Breast epithelium (tissue), 4 donors: ENCODE results near the gene PROM2. TPM values are rescaled to one million over a fixed set of nuclear protein-coding genes. Genes with fewer than 3 reads are reported as not detected.

Experiments
- DNase-seq, 2 donors: peaks; one replicate each; pipeline ENCODE4 v3.0.0-alpha.2; 2019; ENCODE audit warnings: low spot score in 2 of 2
- H3K27ac ChIP-seq, 2 donors: fragments of 200-600 bp; sonication (generic) in 1 of 2; one replicate each; pipeline ENCODE4 v1.5.1; 2016 to 2019; ENCODE audit warnings: mild to moderate bottlenecking in 1 of 2
- H3K27me3 ChIP-seq, 2 donors: fragments of 200-600 bp; sonication (generic) in 1 of 2; one replicate each; pipeline versions ENCODE4 v1.5.1 to v1.6.0; 2017 to 2019; ENCODE audit warnings: control low read depth in 1 of 2, mild to moderate bottlenecking in 1 of 2
- H3K36me3 ChIP-seq: fragments of 200-600 bp; one replicate; pipeline ENCODE4 v1.5.1; 2019
- H3K4me1 ChIP-seq, 2 donors: fragments of 200-600 bp; sonication (generic); one replicate each; pipeline ENCODE4 v1.5.1; 2016 to 2019; ENCODE audit warnings: control low read depth in 1 of 2
- H3K4me3 ChIP-seq, 3 donors: fragments of 200-600 bp; sonication (generic); 1 replicate in 2 of 3; 2 replicates in 1 of 3; pipeline ENCODE4 v1.5.1; 2016 to 2019; ENCODE audit warnings: mild to moderate bottlenecking in 3 of 3, moderate library complexity in 2 of 3
- H3K9me3 ChIP-seq, 2 donors: fragments of 200-600 bp; sonication (generic) in 1 of 2; one replicate each; pipeline ENCODE4 v1.5.1; 2016 to 2019; ENCODE audit warnings: control low read depth in 1 of 2
- POLR2A ChIP-seq: fragments of 450-650 bp; IDR thresholded peaks from one replicate; pipeline ENCODE4 v1.6.1; 2016; ENCODE audit warnings: antibody characterized with exemption, mild to moderate bottlenecking, moderate library complexity
- POLR2AphosphoS5 ChIP-seq, 3 donors: sonication (generic); formaldehyde crosslinking; IDR thresholded peaks; one replicate each; pipeline ENCODE4 v1.6.1; 2017; ENCODE audit warnings: antibody characterized with exemption in 3 of 3
- intact Hi-C: fragments of 100-400 bp; cut with DNase I; formaldehyde crosslinking; loops from one replicate; pipeline ENCODE4 v1.15.1; 2023; ENCODE audit warnings: low total_unique reads
- total RNA-seq, 3 donors: library from RNA; depleted of rRNA; stranded (reverse); fragments of >200 nt; gene quantifications; one replicate each; pipeline ENCODE4 v1.1.0, GENCODE V29; 2016
- TF ChIP-seq, protein P1 (sequence below), 3 donors: fragments of 450-650 bp; IDR thresholded peaks; one replicate each; pipeline ENCODE4 v1.5.1; 2016 to 2017; ENCODE audit warnings: antibody characterized with exemption in 3 of 3, mild to moderate bottlenecking in 3 of 3, moderate library complexity in 3 of 3

PROM2 gene
- total RNA-seq, 3 donors from 2014 or later = 1.4 to 48.8 (median 47.7) TPM

DNA sequence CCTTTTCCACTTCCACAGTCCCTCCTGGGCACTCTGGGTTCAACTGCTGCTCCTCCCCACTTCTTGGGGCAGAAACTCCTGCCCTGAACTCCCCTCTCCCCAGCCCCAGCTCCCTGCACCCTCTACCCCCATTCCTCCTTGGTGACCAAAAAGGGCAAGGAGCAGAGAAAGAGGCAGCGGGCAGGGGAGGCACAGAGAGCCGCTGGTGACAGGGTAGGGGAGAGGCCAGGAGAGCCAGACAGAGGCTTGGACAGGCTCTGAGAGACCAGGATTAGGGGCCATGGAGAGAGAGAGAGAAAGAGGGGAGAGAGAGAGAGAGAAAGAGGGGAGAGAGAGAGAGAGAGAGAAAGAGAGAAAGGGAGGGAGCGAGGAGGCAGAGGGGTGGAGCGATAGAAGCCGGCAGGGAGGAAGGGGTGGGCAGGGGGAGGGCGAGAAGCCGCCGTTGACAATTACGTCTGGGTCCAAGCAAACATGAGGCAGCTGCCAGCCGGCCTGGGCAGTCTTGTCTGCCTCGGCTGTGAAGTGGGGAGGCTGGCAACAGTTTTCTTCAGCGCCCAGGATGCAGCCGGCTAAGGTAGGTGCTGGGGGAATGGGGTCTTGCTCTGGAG is 22.7 kb downstream of the PROM2 start, which contains the start of gene KCNIP3:
KCNIP3 (plus strand) TSS at position 468 of the 608 bp plus-strand sequence; CDS start at position 560, 92 bp downstream.
- Histone ChIP-seq H3K36me3 (no peaks in the 10 kb centered on the region), H3K27me3 (no peaks in the 10 kb centered on the region), H3K27ac (peak within 1 kb of the TSS; percentile 19 to 55), H3K4me3 (peak within 1 kb of the TSS in 2 of 3 donors; percentile 47 to 60), H3K4me1 (peaks cover 0 to 4% of the 10 kb centered on the region in 2 donors), H3K9me3 (no peaks in the 10 kb centered on the region)
- intact Hi-C loops = no loop called here
- DNase-seq = peak in 1 of 2 donors; percentile 80
- TF ChIP-seq POLR2A (no peak), POLR2AphosphoS5 (IDR thresholded peaks at IDR 0.05) (no peak)
- TF ChIP-seq, protein P1, sequence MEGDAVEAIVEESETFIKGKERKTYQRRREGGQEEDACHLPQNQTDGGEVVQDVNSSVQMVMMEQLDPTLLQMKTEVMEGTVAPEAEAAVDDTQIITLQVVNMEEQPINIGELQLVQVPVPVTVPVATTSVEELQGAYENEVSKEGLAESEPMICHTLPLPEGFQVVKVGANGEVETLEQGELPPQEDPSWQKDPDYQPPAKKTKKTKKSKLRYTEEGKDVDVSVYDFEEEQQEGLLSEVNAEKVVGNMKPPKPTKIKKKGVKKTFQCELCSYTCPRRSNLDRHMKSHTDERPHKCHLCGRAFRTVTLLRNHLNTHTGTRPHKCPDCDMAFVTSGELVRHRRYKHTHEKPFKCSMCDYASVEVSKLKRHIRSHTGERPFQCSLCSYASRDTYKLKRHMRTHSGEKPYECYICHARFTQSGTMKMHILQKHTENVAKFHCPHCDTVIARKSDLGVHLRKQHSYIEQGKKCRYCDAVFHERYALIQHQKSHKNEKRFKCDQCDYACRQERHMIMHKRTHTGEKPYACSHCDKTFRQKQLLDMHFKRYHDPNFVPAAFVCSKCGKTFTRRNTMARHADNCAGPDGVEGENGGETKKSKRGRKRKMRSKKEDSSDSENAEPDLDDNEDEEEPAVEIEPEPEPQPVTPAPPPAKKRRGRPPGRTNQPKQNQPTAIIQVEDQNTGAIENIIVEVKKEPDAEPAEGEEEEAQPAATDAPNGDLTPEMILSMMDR (IDR thresholded peaks at IDR 0.05) = no peak

DNA sequence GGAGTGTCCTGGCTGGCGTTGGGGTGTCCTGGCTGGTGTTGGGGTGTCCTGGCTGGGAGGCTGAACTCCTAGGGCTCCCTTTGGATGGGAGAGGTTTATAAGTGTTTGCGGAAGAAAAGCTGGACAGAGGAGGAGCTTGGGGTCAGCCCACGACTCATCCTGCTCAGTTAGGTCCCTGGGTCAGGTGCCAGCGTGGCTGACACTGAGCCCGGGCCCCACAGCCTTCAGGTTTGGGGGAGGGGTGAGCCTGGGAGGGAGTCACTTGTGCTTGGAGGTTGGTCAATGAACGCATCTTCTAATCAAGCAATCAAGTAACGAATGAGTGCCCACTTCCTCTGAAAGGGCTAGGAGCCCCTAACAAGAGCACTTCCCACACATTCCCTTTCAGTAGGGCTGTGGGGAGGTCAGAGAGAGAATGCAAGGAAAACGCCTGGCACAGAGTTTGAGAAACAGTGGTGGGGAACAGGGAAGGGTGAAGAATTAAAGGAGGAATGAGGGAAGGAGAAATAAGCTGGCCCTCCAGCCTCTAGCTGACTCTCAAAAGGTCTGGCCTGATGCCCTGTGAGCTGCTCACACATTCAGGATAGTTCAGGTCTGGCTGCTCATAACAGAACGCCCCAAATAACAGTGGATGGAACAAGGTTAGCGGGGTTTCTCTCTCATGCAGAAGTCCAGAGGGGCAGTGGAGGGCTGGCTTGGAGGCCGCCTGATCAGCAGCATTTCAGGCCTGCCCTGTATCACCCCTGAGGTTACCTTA is 23.6 kb downstream of the PROM2 start:
- intact Hi-C loops = no loop called here

DNA sequence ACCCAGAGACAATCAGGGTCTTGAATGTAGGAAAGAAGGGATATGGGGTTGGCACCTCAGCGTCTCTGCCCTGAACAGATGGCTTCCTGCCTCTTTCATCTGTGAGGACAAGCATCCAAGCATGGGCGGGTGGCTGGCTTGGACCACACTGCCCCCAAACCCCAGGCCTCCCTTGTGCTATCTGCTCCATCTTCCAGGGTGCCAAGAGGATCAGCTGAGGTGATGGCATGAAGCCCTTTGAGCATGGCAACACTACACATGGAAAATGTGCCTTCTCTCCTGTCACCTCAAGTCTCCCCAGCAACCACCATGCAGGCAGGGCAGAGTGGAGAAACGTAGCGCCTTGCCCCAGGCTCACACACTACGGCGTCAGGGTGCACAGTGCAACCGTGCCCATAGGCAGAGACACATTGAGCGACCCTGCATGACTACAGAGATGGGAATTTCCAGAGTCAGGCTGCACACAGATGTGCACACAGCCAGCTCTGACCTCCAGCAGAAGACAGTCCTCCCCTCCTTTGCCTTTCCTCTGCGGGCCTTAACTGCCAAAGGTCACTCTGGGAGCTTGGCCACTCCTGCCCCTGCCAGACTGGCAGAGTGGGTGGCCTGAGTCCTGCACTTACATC is 24.4 kb downstream of the PROM2 start:
- Histone ChIP-seq H3K27ac (no peak overlapping the region), H3K4me1 (peaks cover 0 to 4% of the 10 kb centered on the region in 2 donors), H3K4me3 (no peak overlapping the region), H3K27me3 (no peaks in the 10 kb centered on the region), H3K36me3 (no peaks in the 10 kb centered on the region), H3K9me3 (no peaks in the 10 kb centered on the region)
- intact Hi-C loops = no loop called here
- TF ChIP-seq, protein P1 (IDR thresholded peaks at IDR 0.05) = no peak
- no peak for TF ChIP-seq POLR2A
- TF ChIP-seq POLR2AphosphoS5 (IDR thresholded peaks at IDR 0.05) = no peak
- DNase-seq = no peak

More for the DNA sequence above, 23.6 kb downstream of the PROM2 start:
- Histone ChIP-seq H3K9me3 (no peaks in the 10 kb centered on the region), H3K4me1 (peaks cover 0 to 4% of the 10 kb centered on the region in 2 donors), H3K4me3 (peak overlapping the region in 2 of 3 donors; percentile 47 to 60), H3K27ac (peak overlapping the region; percentile 19 to 55), H3K36me3 (no peaks in the 10 kb centered on the region), H3K27me3 (no peaks in the 10 kb centered on the region)
- TF ChIP-seq POLR2A (no peak), POLR2AphosphoS5 (IDR thresholded peaks at IDR 0.05) (no peak)
- TF ChIP-seq, protein P1 (IDR thresholded peaks at IDR 0.05) = no peak
- DNase-seq = no peak

DNA sequence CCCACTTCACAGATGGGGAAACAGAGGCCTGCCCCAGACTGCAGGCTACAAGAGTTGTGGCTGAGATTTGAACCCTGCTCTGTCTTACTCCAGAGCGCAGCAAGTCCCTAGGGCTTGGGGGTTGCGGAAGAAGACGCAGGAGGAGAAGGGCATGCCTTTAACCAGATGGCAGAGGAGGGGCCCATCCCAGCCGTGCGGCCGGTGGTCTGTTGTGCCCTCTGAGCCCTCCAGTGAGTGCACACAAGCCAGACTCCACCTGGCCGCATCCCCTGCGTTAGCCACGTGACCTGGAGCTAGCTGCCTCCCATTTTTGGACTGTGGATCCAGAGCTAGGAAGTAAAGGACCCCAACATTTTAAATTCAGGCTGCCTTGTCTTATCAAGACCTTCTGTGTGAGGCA is 25.7 kb downstream of the PROM2 start:
- H3K9me3 ChIP-seq = no peaks in the 10 kb centered on the region
- H3K4me3 ChIP-seq = no peak overlapping the region
- H3K4me1 ChIP-seq = peaks cover 0 to 4% of the 10 kb centered on the region in 2 donors
- no peaks in the 10 kb centered on the region for H3K36me3 ChIP-seq
- TF ChIP-seq, protein P1 (IDR thresholded peaks at IDR 0.05) = no peak
- TF ChIP-seq POLR2A (no peak), POLR2AphosphoS5 (IDR thresholded peaks at IDR 0.05) (no peak)
- no peaks in the 10 kb centered on the region for H3K27me3 ChIP-seq
- intact Hi-C loops = no loop called here
- H3K27ac ChIP-seq = no peak overlapping the region
- DNase-seq = no peak
